ENCODE data around the gene MAD2L1BP.
"Not testable (repeated sequence)": the region's sequence is repeated elsewhere in the genome, so short reads cannot be mapped to it uniquely, and the experiment has no call there.

MAD2L1BP gene

DNA sequence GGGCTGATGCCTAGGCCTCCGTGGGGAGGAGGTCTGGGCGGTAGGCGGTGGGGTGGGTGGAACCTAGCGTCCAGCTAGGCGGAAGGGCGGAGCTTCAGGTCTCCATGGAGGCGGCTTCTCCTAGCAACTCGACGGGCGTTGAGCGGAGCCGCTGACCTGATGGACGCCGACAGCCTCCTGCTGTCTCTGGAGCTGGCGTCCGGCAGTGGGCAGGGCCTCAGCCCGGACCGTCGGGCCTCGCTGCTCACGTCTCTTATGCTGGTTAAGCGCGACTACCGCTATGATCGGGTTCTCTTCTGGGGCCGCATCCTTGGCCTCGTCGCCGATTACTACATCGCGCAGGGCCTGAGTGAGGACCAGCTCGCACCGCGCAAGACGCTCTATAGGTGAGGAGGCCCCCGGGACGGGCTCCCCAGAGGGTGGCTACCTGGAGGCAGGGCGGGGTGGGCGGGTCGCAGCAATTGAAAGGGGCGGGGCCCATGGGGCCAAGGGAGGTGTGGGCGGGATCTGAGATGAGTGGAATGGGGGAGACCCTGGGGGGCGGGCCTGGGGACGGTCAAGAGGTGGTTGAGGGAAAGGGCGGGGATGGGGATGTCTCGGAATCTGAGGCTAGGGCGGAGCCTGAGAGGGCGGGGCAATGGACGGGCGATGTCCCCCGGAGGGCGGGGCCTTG lies 9.4 kb downstream of the MAD2L1BP start, which contains the start of gene RSPH9:
RSPH9 (plus strand) TSS at position 97 of the 673 bp plus-strand sequence; CDS start at position 160, 63 bp downstream.
- Histone ChIP-seq H3K4me3 (ENCODE audit: low read depth, low read length) (peak within 1 kb of the TSS; percentile 76), H3K4me1 (ENCODE audit: control insufficient read depth, insufficient read depth, low read length, unreplicated experiment) (no peaks in the 10 kb centered on the region), H2AFZ (ENCODE audit: low read length, unreplicated experiment) (peak within 1 kb of the TSS; percentile 99)

GRCh38 chr6:43645613-43645964 lies 9.9 kb downstream of the MAD2L1BP start:
- Histone ChIP-seq H3K79me2 (ENCODE audit: control insufficient read depth, insufficient read depth, low read length, unreplicated experiment) (peaks cover 3% of the 10 kb centered on the region), H3K36me3 (ENCODE audit: insufficient read depth, low read length) (peaks cover 6% of the 10 kb centered on the region), H2AFZ (ENCODE audit: low read length, unreplicated experiment) (peak overlapping the region; percentile 99), H3K4me1 (ENCODE audit: control insufficient read depth, insufficient read depth, low read length, unreplicated experiment) (no peaks in the 10 kb centered on the region), H3K4me3 (ENCODE audit: low read depth, low read length) (peak overlapping the region; percentile 76), H3K27ac (ENCODE audit: low read depth, low read length) (no peak overlapping the region), H3K27me3 (ENCODE audit: insufficient read depth, low read length) (no peaks in the 10 kb centered on the region)

More for the DNA sequence above, 9.4 kb downstream of the MAD2L1BP start, which contains the start of gene RSPH9:
- peaks cover 8% of the 10 kb centered on the region for H3K79me2 ChIP-seq (ENCODE audit: control insufficient read depth, insufficient read depth, low read length, unreplicated experiment)
- no peaks in the 10 kb centered on the region for H3K27me3 ChIP-seq (ENCODE audit: insufficient read depth, low read length)
- no peak within 1 kb of the TSS for H3K27ac ChIP-seq (ENCODE audit: low read depth, low read length)
- H3K36me3 ChIP-seq (ENCODE audit: insufficient read depth, low read length) = peaks cover 11% of the 10 kb centered on the region

- no peaks in the 10 kb centered on the region for H3K4me1 ChIP-seq (ENCODE audit: control insufficient read depth, insufficient read depth, low read length, unreplicated experiment)
- no peaks in the 10 kb centered on the region for H3K27me3 ChIP-seq (ENCODE audit: insufficient read depth, low read length)
- no peaks in the 10 kb centered on the region for H3K36me3 ChIP-seq (ENCODE audit: insufficient read depth, low read length)
- H3K27ac ChIP-seq (ENCODE audit: low read depth, low read length) = no peak overlapping the region
- no peak overlapping the region for H3K4me3 ChIP-seq (ENCODE audit: low read depth, low read length)
- no peak overlapping the region for H2AFZ ChIP-seq (ENCODE audit: low read length, unreplicated experiment)
- H3K79me2 ChIP-seq (ENCODE audit: control insufficient read depth, insufficient read depth, low read length, unreplicated experiment) = no peaks in the 10 kb centered on the region
These were observed 12.0 kb downstream of the MAD2L1BP start for GRCh38 chr6:43647613-43648012.

- no peaks in the 10 kb centered on the region for H3K27me3 ChIP-seq (ENCODE audit: insufficient read depth, low read length)
- no peaks in the 10 kb centered on the region for H3K79me2 ChIP-seq (ENCODE audit: control insufficient read depth, insufficient read depth, low read length, unreplicated experiment)
- H3K36me3 ChIP-seq (ENCODE audit: insufficient read depth, low read length) = no peaks in the 10 kb centered on the region
- H2AFZ ChIP-seq (ENCODE audit: low read length, unreplicated experiment) = no peak overlapping the region
- H3K27ac ChIP-seq (ENCODE audit: low read depth, low read length) = no peak overlapping the region
- H3K4me1 ChIP-seq (ENCODE audit: control insufficient read depth, insufficient read depth, low read length, unreplicated experiment) = no peaks in the 10 kb centered on the region
- H3K4me3 ChIP-seq (ENCODE audit: low read depth, low read length) = no peak overlapping the region
These were observed 12.6 kb downstream of the MAD2L1BP start for GRCh38 chr6:43648248-43648647.

DNA sequence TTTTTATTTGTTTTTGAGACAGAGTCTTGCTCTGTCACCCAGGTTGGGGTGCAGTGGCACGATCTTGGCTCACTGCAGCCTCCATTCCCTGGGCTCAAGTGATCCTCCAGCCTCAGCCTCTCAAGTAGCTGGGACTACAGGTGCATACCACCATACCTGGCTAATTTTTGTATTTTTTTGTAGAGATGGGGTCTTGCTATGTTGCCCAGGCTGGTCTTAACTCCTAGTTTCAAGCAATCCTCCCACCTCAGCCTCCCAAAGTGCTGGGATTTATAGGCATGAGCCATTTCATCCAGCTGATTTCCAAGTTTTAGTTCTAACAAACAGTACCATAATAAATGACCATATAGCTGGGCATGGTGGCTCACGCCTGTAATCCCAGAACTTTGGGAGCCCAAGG lies 17.2 kb downstream of the MAD2L1BP start:
- H3K27ac ChIP-seq (ENCODE audit: low read depth, low read length); H3K27me3 ChIP-seq (ENCODE audit: insufficient read depth, low read length); H2AFZ ChIP-seq (ENCODE audit: low read length, unreplicated experiment): not testable (repeated sequence)

GRCh38 chr6:43657221-43657802 lies 21.7 kb downstream of the MAD2L1BP start:
- Histone ChIP-seq H3K27ac (ENCODE audit: low read depth, low read length) (no peak overlapping the region), H2AFZ (ENCODE audit: low read length, unreplicated experiment) (no peak overlapping the region), H3K79me2 (ENCODE audit: control insufficient read depth, insufficient read depth, low read length, unreplicated experiment) (no peaks in the 10 kb centered on the region), H3K4me1 (ENCODE audit: control insufficient read depth, insufficient read depth, low read length, unreplicated experiment) (no peaks in the 10 kb centered on the region), H3K36me3 (ENCODE audit: insufficient read depth, low read length) (no peaks in the 10 kb centered on the region), H3K27me3 (ENCODE audit: insufficient read depth, low read length) (no peaks in the 10 kb centered on the region), H3K4me3 (ENCODE audit: low read depth, low read length) (no peak overlapping the region)

More for the DNA sequence above, 17.2 kb downstream of the MAD2L1BP start:
- H3K4me3 ChIP-seq (ENCODE audit: low read depth, low read length); H3K36me3 ChIP-seq (ENCODE audit: insufficient read depth, low read length); H3K4me1 ChIP-seq (ENCODE audit: control insufficient read depth, insufficient read depth, low read length, unreplicated experiment); H3K79me2 ChIP-seq (ENCODE audit: control insufficient read depth, insufficient read depth, low read length, unreplicated experiment): not testable (repeated sequence)

GRCh38 chr6:43658161-43658560 lies 22.5 kb downstream of the MAD2L1BP start:
- H2AFZ ChIP-seq (ENCODE audit: low read length, unreplicated experiment) = no peak overlapping the region
- H3K27me3 ChIP-seq (ENCODE audit: insufficient read depth, low read length) = no peaks in the 10 kb centered on the region
- H3K36me3 ChIP-seq (ENCODE audit: insufficient read depth, low read length) = no peaks in the 10 kb centered on the region
- no peak overlapping the region for H3K27ac ChIP-seq (ENCODE audit: low read depth, low read length)
- H3K4me1 ChIP-seq (ENCODE audit: control insufficient read depth, insufficient read depth, low read length, unreplicated experiment) = no peaks in the 10 kb centered on the region
- no peaks in the 10 kb centered on the region for H3K79me2 ChIP-seq (ENCODE audit: control insufficient read depth, insufficient read depth, low read length, unreplicated experiment)
- no peak overlapping the region for H3K4me3 ChIP-seq (ENCODE audit: low read depth, low read length)

GRCh38 chr6:43662948-43663347 lies 27.3 kb downstream of the MAD2L1BP start:
- peaks cover 12% of the 10 kb centered on the region for H3K4me1 ChIP-seq (ENCODE audit: control insufficient read depth, insufficient read depth, low read length, unreplicated experiment)
- H3K27me3 ChIP-seq (ENCODE audit: insufficient read depth, low read length); H3K36me3 ChIP-seq (ENCODE audit: insufficient read depth, low read length); H2AFZ ChIP-seq (ENCODE audit: low read length, unreplicated experiment); H3K4me3 ChIP-seq (ENCODE audit: low read depth, low read length); H3K27ac ChIP-seq (ENCODE audit: low read depth, low read length); H3K79me2 ChIP-seq (ENCODE audit: control insufficient read depth, insufficient read depth, low read length, unreplicated experiment): not testable (repeated sequence)

DNA sequence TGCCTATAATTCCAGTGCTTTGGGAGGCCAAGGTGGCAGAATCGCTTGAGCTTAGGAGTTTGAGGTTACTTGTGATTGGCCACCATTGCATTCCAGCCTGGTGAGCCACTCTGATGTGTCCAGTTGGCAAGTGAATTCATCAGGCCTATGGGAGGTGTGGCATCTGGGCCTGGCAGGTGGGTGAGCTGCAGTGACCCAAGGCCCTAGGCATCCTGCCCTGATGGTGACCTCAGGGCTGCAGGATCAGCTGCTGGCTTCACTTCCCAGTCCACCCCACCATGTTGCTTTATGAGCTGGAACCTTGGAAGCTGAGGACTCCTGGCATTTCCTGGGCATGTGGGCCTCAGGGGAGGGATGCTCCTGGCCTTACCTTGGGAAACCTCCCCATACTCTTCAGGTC lies 29.7 kb downstream of the MAD2L1BP start:
- H3K4me1 ChIP-seq (ENCODE audit: control insufficient read depth, insufficient read depth, low read length, unreplicated experiment) = peaks cover 27% of the 10 kb centered on the region
- no peak overlapping the region for H3K4me3 ChIP-seq (ENCODE audit: low read depth, low read length)
- H3K27ac ChIP-seq (ENCODE audit: low read depth, low read length) = no peak overlapping the region
- H3K27me3 ChIP-seq (ENCODE audit: insufficient read depth, low read length) = no peaks in the 10 kb centered on the region
- H3K79me2 ChIP-seq (ENCODE audit: control insufficient read depth, insufficient read depth, low read length, unreplicated experiment) = no peaks in the 10 kb centered on the region
- no peaks in the 10 kb centered on the region for H3K36me3 ChIP-seq (ENCODE audit: insufficient read depth, low read length)
- no peak overlapping the region for H2AFZ ChIP-seq (ENCODE audit: low read length, unreplicated experiment)

- no peaks in the 10 kb centered on the region for H3K36me3 ChIP-seq (ENCODE audit: insufficient read depth, low read length)
- H3K4me1 ChIP-seq (ENCODE audit: control insufficient read depth, insufficient read depth, low read length, unreplicated experiment) = peaks cover 27% of the 10 kb centered on the region
- no peak overlapping the region for H2AFZ ChIP-seq (ENCODE audit: low read length, unreplicated experiment)
- H3K27me3 ChIP-seq (ENCODE audit: insufficient read depth, low read length) = no peaks in the 10 kb centered on the region
- H3K4me3 ChIP-seq (ENCODE audit: low read depth, low read length) = no peak overlapping the region
- no peaks in the 10 kb centered on the region for H3K79me2 ChIP-seq (ENCODE audit: control insufficient read depth, insufficient read depth, low read length, unreplicated experiment)
- no peak overlapping the region for H3K27ac ChIP-seq (ENCODE audit: low read depth, low read length)
These were observed 30.7 kb downstream of the MAD2L1BP start for GRCh38 chr6:43666196-43666920.

All from ACC112 (cell line).